ENCODE results near the gene DACH1. TPM values are rescaled to one million over a fixed set of nuclear protein-coding genes. Genes with fewer than 3 reads are reported as not detected.

The DACH1 gene
- total RNA-seq, 1 experiment from 2014 or later, result not detected

- ChIA-PET RAD21 (ENCODE audit: low non-redundant PET in 1 of 2, low total read pairs in 2 of 2, uncharacterized antibody in 2 of 2, unreplicated experiment in 2 of 2) (no interaction called here), POLR2A (no interaction called here), CTCF (interaction anchor here (1.3 kb wide), 1 partner anchor 576 kb away, joined by 3 read pairs; no protein-coding TSS in a partner anchor)
- H3K9me2 ChIP-seq (ENCODE audit: insufficient read depth), result no peaks in the 10 kb centered on the region
- H3K4me1 ChIP-seq (ENCODE audit: control insufficient read depth in 1 of 2, insufficient read depth in 2 of 2, low read length in 2 of 2), result no peaks in the 10 kb centered on the region
- no peaks in the 10 kb centered on the region for H4K20me1 ChIP-seq (ENCODE audit: insufficient read depth)
- H3K4me3 ChIP-seq (replicated peaks in 1 of 2; ENCODE audit: low read depth in 1 of 2, low read length in 2 of 2), result no peak overlapping the region
- DNase-seq (ENCODE audit: low read depth, low spot score), result peak; percentile 8
- no peaks in the 10 kb centered on the region for H3K36me3 ChIP-seq (ENCODE audit: control insufficient read depth in 1 of 2, insufficient read depth in 2 of 2, low read length in 2 of 2)
- peak; percentile 79 for ATAC-seq
- H2AFZ ChIP-seq (ENCODE audit: low read depth, low read length, poor library complexity, severe bottlenecking), result peak overlapping the region; percentile 90
- TF ChIP-seq EZH2phosphoT487 (IDR thresholded peaks at IDR 0.05; ENCODE audit: borderline replicate concordance) (no peak), EZH2 (IDR thresholded peaks at IDR 0.05) (no peak), EGR1 (IDR thresholded peaks at IDR 0.05; ENCODE audit: low read depth) (no peak), RAD21 (IDR thresholded peaks at IDR 0.05; ENCODE audit: low read depth) (peak; percentile 34; the same call in 1 of the 2 replicates), CBX3 (IDR thresholded peaks at IDR 0.05; ENCODE audit: low read depth) (no peak)
- TF ChIP-seq, protein P1, sequence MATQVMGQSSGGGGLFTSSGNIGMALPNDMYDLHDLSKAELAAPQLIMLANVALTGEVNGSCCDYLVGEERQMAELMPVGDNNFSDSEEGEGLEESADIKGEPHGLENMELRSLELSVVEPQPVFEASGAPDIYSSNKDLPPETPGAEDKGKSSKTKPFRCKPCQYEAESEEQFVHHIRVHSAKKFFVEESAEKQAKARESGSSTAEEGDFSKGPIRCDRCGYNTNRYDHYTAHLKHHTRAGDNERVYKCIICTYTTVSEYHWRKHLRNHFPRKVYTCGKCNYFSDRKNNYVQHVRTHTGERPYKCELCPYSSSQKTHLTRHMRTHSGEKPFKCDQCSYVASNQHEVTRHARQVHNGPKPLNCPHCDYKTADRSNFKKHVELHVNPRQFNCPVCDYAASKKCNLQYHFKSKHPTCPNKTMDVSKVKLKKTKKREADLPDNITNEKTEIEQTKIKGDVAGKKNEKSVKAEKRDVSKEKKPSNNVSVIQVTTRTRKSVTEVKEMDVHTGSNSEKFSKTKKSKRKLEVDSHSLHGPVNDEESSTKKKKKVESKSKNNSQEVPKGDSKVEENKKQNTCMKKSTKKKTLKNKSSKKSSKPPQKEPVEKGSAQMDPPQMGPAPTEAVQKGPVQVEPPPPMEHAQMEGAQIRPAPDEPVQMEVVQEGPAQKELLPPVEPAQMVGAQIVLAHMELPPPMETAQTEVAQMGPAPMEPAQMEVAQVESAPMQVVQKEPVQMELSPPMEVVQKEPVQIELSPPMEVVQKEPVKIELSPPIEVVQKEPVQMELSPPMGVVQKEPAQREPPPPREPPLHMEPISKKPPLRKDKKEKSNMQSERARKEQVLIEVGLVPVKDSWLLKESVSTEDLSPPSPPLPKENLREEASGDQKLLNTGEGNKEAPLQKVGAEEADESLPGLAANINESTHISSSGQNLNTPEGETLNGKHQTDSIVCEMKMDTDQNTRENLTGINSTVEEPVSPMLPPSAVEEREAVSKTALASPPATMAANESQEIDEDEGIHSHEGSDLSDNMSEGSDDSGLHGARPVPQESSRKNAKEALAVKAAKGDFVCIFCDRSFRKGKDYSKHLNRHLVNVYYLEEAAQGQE (IDR thresholded peaks at IDR 0.05; ENCODE audit: low read depth), result no peak
- TF ChIP-seq, protein P2, sequence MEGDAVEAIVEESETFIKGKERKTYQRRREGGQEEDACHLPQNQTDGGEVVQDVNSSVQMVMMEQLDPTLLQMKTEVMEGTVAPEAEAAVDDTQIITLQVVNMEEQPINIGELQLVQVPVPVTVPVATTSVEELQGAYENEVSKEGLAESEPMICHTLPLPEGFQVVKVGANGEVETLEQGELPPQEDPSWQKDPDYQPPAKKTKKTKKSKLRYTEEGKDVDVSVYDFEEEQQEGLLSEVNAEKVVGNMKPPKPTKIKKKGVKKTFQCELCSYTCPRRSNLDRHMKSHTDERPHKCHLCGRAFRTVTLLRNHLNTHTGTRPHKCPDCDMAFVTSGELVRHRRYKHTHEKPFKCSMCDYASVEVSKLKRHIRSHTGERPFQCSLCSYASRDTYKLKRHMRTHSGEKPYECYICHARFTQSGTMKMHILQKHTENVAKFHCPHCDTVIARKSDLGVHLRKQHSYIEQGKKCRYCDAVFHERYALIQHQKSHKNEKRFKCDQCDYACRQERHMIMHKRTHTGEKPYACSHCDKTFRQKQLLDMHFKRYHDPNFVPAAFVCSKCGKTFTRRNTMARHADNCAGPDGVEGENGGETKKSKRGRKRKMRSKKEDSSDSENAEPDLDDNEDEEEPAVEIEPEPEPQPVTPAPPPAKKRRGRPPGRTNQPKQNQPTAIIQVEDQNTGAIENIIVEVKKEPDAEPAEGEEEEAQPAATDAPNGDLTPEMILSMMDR (IDR thresholded peaks at IDR 0.05 in 2 of 3, conservative IDR thresholded peaks at IDR 0.05 in 1 of 3; ENCODE audit: borderline replicate concordance in 1 of 3, insufficient read depth in 1 of 3, low read depth in 2 of 3, low read length in 2 of 3), result peak in 2 of 3 experiments; percentile 34 to 46; a peak in 4 of 6 replicates
- intact Hi-C loops (cut with micrococcal nuclease), result loop anchor here (5.0 kb wide), 1 partner anchor 577 kb away; no protein-coding TSS in a partner anchor
- no peak overlapping the region for H3K9ac ChIP-seq (ENCODE audit: low read length)
- H3K9me3 ChIP-seq (ENCODE audit: control insufficient read depth in 1 of 2, insufficient read depth in 1 of 2, low read depth in 1 of 2, low read length in 2 of 2), result peaks cover 4% of the 10 kb centered on the region in 2 experiments; a peak in 2 of 4 replicates
- H3K79me2 ChIP-seq (ENCODE audit: insufficient read depth, low read length), result no peaks in the 10 kb centered on the region
- H3K4me2 ChIP-seq (ENCODE audit: low read length), result no peak overlapping the region
- H3K27ac ChIP-seq (ENCODE audit: low read depth, low read length), result no peak overlapping the region
- H3K27me3 ChIP-seq (ENCODE audit: insufficient read depth, low read length), result no peaks in the 10 kb centered on the region
- BruUV-seq (replicated peaks), result no TSS peak
Observed at GRCh38 chr13:71879129-71879535, 12.1 kb upstream of the DACH1 start.

Data from HCT116 (cell line).